ENCODE measurements around the gene OSBPL2.

OSBPL2 gene

GRCh38 chr20:62232770-62233645 lies 5.3 kb upstream of the OSBPL2 start:
- TF ChIP-seq PAX5 (IDR thresholded peaks at IDR 0.05; ENCODE audit: insufficient read depth, low read length, severe bottlenecking) (no peak), TAF1 (IDR thresholded peaks at IDR 0.05; ENCODE audit: low read depth, low read length) (no peak), SPI1 (IDR thresholded peaks at IDR 0.05; ENCODE audit: low read depth, low read length) (no peak), POLR2A (IDR thresholded peaks at IDR 0.05; ENCODE audit: low read depth, low read length) (no peak), POLR2AphosphoS5 (IDR thresholded peaks at IDR 0.05; ENCODE audit: low read depth, low read length) (no peak), POU2F2 (IDR thresholded peaks at IDR 0.05; ENCODE audit: low read depth, low read length) (no peak)
- DNase-seq (ENCODE audit: insufficient read length, low spot score) (no peak), FAIRE-seq (no peak)

- DNase-seq (ENCODE audit: insufficient read length, low spot score) (no peak), FAIRE-seq (no peak)
These were observed 4.6 kb upstream of the OSBPL2 start for GRCh38 chr20:62233684-62234083.

GRCh38 chr20:62234339-62234738 lies 4.0 kb upstream of the OSBPL2 start:
- no peak for TF ChIP-seq TAF1 (IDR thresholded peaks at IDR 0.05; ENCODE audit: low read depth, low read length)
- no peak for TF ChIP-seq POLR2A (IDR thresholded peaks at IDR 0.05; ENCODE audit: low read depth, low read length)
- TF ChIP-seq SPI1 (IDR thresholded peaks at IDR 0.05; ENCODE audit: low read depth, low read length) = no peak
- no peak for TF ChIP-seq POLR2AphosphoS5 (IDR thresholded peaks at IDR 0.05; ENCODE audit: low read depth, low read length)
- no peak for TF ChIP-seq POU2F2 (IDR thresholded peaks at IDR 0.05; ENCODE audit: low read depth, low read length)
- TF ChIP-seq PAX5 (IDR thresholded peaks at IDR 0.05; ENCODE audit: insufficient read depth, low read length, severe bottlenecking) = no peak
- no peak for FAIRE-seq

More at GRCh38 chr20:62233684-62234083, 4.6 kb upstream of the OSBPL2 start:
- TF ChIP-seq POU2F2 (IDR thresholded peaks at IDR 0.05; ENCODE audit: low read depth, low read length) (no peak), POLR2AphosphoS5 (IDR thresholded peaks at IDR 0.05; ENCODE audit: low read depth, low read length) (no peak), POLR2A (IDR thresholded peaks at IDR 0.05; ENCODE audit: low read depth, low read length) (no peak), PAX5 (IDR thresholded peaks at IDR 0.05; ENCODE audit: insufficient read depth, low read length, severe bottlenecking) (no peak), SPI1 (IDR thresholded peaks at IDR 0.05; ENCODE audit: low read depth, low read length) (no peak), TAF1 (IDR thresholded peaks at IDR 0.05; ENCODE audit: low read depth, low read length) (no peak)

GRCh38 chr20:62235001-62235776 lies 3.1 kb upstream of the OSBPL2 start:
- FAIRE-seq = no peak
- no peak for DNase-seq (ENCODE audit: insufficient read length, low spot score)
- TF ChIP-seq SPI1 (IDR thresholded peaks at IDR 0.05; ENCODE audit: low read depth, low read length) (no peak), POLR2AphosphoS5 (IDR thresholded peaks at IDR 0.05; ENCODE audit: low read depth, low read length) (no peak), POU2F2 (IDR thresholded peaks at IDR 0.05; ENCODE audit: low read depth, low read length) (no peak), TAF1 (IDR thresholded peaks at IDR 0.05; ENCODE audit: low read depth, low read length) (no peak), POLR2A (IDR thresholded peaks at IDR 0.05; ENCODE audit: low read depth, low read length) (no peak), PAX5 (IDR thresholded peaks at IDR 0.05; ENCODE audit: insufficient read depth, low read length, severe bottlenecking) (no peak)

More at GRCh38 chr20:62234339-62234738, 4.0 kb upstream of the OSBPL2 start:
- no peak for DNase-seq (ENCODE audit: insufficient read length, low spot score)

- TF ChIP-seq POU2F2 (IDR thresholded peaks at IDR 0.05; ENCODE audit: low read depth, low read length) (no peak), TAF1 (IDR thresholded peaks at IDR 0.05; ENCODE audit: low read depth, low read length) (no peak), POLR2A (IDR thresholded peaks at IDR 0.05; ENCODE audit: low read depth, low read length) (no peak), PAX5 (IDR thresholded peaks at IDR 0.05; ENCODE audit: insufficient read depth, low read length, severe bottlenecking) (no peak), POLR2AphosphoS5 (IDR thresholded peaks at IDR 0.05; ENCODE audit: low read depth, low read length) (no peak), SPI1 (IDR thresholded peaks at IDR 0.05; ENCODE audit: low read depth, low read length) (no peak)
- DNase-seq (ENCODE audit: insufficient read length, low spot score) (no peak), FAIRE-seq (no peak)
These were observed 2.6 kb upstream of the OSBPL2 start for GRCh38 chr20:62235777-62236157.

GRCh38 chr20:62236200-62236599 lies 2.1 kb upstream of the OSBPL2 start:
- FAIRE-seq = no peak
- TF ChIP-seq POLR2AphosphoS5 (IDR thresholded peaks at IDR 0.05; ENCODE audit: low read depth, low read length) (no peak), POLR2A (IDR thresholded peaks at IDR 0.05; ENCODE audit: low read depth, low read length) (no peak), PAX5 (IDR thresholded peaks at IDR 0.05; ENCODE audit: insufficient read depth, low read length, severe bottlenecking) (no peak), TAF1 (IDR thresholded peaks at IDR 0.05; ENCODE audit: low read depth, low read length) (no peak), SPI1 (IDR thresholded peaks at IDR 0.05; ENCODE audit: low read depth, low read length) (no peak), POU2F2 (IDR thresholded peaks at IDR 0.05; ENCODE audit: low read depth, low read length) (no peak)
- no peak for DNase-seq (ENCODE audit: insufficient read length, low spot score)

GRCh38 chr20:62236766-62237513 lies 1.4 kb upstream of the OSBPL2 start:
- DNase-seq (ENCODE audit: insufficient read length, low spot score) = no peak
- TF ChIP-seq POLR2AphosphoS5 (IDR thresholded peaks at IDR 0.05; ENCODE audit: low read depth, low read length) = no peak
- no peak for TF ChIP-seq POU2F2 (IDR thresholded peaks at IDR 0.05; ENCODE audit: low read depth, low read length)
- TF ChIP-seq PAX5 (IDR thresholded peaks at IDR 0.05; ENCODE audit: insufficient read depth, low read length, severe bottlenecking) = no peak
- no peak for TF ChIP-seq SPI1 (IDR thresholded peaks at IDR 0.05; ENCODE audit: low read depth, low read length)
- TF ChIP-seq POLR2A (IDR thresholded peaks at IDR 0.05; ENCODE audit: low read depth, low read length) = no peak
- no peak for TF ChIP-seq TAF1 (IDR thresholded peaks at IDR 0.05; ENCODE audit: low read depth, low read length)
- no peak for FAIRE-seq

GRCh38 chr20:62237514-62237800 lies 864 bp upstream of the OSBPL2 start:
- TF ChIP-seq POLR2AphosphoS5 (IDR thresholded peaks at IDR 0.05; ENCODE audit: low read depth, low read length) (no peak), POLR2A (IDR thresholded peaks at IDR 0.05; ENCODE audit: low read depth, low read length) (no peak), POU2F2 (IDR thresholded peaks at IDR 0.05; ENCODE audit: low read depth, low read length) (no peak), TAF1 (IDR thresholded peaks at IDR 0.05; ENCODE audit: low read depth, low read length) (no peak), SPI1 (IDR thresholded peaks at IDR 0.05; ENCODE audit: low read depth, low read length) (no peak), PAX5 (IDR thresholded peaks at IDR 0.05; ENCODE audit: insufficient read depth, low read length, severe bottlenecking) (no peak)
- no peak for FAIRE-seq
- no peak for DNase-seq (ENCODE audit: insufficient read length, low spot score)

All from GM12891 (cell line).